T1000 (cell line): ENCODE measurements around the gene PCCA.
"Not testable (repeated sequence)": the region's sequence is repeated elsewhere in the genome, so short reads cannot be mapped to it uniquely, and the experiment has no call there.

Experiments
- DNase-seq: peaks from one replicate; lab custom pipeline; 2025; ENCODE audit warnings: mixed read lengths; lab: John Stamatoyannopoulos, UW

PCCA gene

DNA sequence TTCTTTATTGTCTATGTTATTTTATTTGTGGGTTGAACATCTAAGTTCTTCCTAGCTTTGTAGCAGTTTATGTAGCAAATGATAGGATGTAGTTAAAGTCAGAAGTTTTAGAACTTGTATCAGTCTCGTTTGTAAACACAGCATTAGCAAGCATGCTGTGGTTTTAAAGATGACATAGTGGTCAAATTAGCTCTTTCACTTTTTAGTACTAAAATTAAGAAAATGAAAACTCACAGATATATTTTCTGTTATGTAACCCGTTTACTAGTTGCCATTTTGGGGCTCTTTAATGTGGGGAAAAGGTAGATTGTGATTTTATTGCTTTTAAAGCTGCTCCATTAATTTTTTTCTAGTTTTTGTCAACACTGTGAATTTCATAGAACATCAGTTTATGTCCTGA lies 216.5 kb downstream of the PCCA start:
- DNase-seq, result no peak

GRCh38 chr13:100306030-100306429 lies 217.1 kb downstream of the PCCA start:
- DNase-seq, result no peak

- no peak for DNase-seq
Measured at GRCh38 chr13:100306434-100306999, 217.6 kb downstream of the PCCA start.

DNA sequence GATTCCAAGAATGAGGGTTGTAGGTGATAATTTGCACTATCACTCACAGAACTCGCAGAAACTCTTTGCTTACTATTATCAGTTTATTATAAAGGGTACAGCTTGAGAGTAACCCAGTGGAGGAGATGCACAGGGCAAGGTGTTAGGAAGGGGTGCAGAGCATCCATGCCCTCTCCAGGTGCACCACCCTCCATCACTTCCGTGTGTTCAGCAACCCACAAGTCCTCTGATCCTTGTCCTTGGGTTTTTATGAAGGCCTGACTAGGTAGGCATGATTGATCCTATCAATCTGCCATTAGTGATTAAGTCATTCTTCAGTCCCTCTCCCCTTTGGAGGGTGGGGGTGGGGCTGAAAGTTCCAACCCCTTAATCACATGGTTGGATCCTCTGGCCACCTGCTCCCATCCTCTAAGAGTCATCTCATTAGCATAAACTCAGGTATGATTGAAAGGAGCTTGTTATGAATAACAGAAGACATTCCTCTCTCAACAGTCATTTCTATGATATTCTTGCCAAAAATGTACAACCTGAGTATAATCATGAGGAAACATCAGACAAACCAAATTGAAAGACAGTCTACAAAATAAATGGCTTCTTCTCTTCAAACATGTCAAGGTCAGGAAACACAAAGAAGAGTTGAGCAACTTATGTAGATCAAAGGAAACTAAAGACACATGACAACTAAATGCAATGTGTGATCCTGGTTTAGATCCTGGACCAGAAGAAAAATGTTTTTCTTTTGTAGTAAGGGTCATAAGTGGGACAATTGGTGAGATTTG lies 225.4 kb downstream of the PCCA start:
- DNase-seq, result no peak

- no peak for DNase-seq
Measured at GRCh38 chr13:100315522-100315921, 226.6 kb downstream of the PCCA start.

DNA sequence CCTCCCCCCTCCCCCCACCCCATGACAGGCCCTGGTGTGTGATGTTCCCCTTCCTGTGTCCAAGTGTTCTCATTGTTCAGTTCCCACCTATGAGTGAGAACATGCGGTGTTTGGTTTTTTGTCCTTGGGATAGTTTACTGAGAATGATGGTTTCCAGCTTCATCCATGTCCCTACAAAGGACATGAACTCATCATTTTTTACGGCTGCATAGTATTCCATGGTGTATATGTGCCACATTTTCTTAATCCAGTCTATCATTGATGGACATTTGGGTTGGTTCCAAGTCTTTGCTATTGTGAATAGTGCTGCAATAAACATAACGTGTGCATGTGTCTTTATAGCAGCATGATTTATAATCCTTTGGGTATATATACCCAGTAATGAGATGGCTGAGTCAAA lies 229.6 kb downstream of the PCCA start:
- not testable (repeated sequence) for DNase-seq

GRCh38 chr13:100323937-100324336 lies 235.0 kb downstream of the PCCA start:
- DNase-seq, result no peak

- no peak for DNase-seq
Measured at GRCh38 chr13:100330662-100331061, 241.8 kb downstream of the PCCA start.

GRCh38 chr13:100333141-100333540 lies 244.2 kb downstream of the PCCA start:
- no peak for DNase-seq

DNA sequence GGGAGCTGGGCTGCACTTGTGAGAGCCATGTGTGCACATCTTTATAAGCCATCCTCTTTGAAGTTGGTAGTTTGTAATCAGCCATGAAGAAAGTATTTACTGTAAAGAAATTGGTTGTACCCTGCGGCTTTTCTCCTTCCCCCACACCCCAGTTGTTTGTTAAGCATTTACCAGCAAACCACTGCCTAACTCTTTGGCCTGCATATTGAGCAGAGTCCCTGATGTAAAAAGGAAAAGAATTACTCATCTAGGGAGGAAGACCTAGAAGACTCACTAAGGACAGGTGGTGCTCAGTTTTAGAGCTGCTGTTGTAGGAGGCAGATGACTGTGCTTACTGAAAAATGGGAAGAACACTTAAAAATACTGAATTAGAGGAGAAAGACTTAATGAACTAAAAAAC lies 245.3 kb downstream of the PCCA start:
- DNase-seq, result no peak

- DNase-seq, result no peak
Measured at GRCh38 chr13:100336795-100337516, 248.1 kb downstream of the PCCA start.

DNA sequence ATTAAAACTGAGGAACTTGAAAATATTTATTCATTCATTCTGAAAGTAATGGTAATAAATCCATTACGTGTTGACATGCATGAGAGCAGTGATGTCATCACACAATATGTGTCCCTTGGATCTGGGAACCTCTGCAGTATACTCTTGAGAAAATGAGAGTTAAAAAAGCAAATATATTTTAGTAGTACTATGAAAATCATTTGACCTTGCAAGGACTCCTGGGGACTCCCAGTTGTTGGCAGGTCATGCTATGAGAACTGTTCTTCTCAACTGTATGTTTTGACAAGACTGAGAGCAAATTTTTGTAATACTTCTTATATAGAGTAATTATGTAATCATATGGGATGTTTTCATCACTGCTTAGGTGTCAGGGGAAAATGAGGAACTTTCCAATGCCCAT lies 249.4 kb downstream of the PCCA start:
- no peak for DNase-seq

DNA sequence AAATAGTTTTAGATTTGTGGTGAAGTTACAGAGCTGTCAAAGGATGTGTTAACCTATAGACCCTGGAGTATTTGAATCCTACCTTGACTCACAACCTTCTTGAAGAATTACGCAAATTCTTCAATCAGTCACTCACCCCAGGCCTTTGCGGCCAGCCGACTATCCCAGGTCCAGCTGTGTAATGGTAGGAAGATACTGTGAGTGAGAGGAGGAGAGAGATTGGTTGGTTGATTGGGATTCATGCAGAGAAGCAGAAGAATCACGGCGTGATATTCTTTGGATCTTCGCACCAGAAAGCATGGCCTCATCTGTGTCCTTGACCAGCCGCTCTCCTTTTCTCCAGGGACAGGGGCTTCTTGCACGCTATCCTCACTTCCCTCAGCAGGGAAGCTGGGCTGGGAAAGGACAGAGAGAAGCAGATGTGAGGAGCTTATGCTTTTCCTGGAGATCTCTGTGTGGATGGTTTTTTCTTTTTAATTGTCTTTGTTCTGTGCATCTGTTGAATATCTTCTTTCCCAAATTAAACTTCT lies 250.6 kb downstream of the PCCA start:
- DNase-seq, result no peak

DNA sequence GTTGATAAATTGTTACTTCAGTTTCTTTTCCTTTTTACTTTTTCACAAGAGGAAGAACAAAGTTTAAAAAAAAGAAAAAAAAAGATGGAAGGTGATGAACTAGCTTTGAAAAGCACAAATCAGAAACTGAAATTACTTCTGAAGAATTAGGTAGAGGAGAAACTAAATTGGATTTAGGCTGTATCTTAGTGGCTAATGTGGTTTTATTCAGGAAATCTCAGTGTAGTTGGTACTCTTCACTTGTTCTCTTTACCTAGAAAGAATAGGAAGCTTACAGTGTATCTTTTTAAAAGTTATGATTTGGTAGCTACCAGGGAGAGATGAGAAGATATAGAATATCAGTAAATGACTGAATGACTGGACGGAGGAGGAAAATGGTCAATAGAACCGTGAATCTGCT lies 252.0 kb downstream of the PCCA start:
- DNase-seq, result no peak

- no peak for DNase-seq
Measured at GRCh38 chr13:100341327-100341726, 252.4 kb downstream of the PCCA start.

- no peak for DNase-seq
Measured at GRCh38 chr13:100344544-100344943, 255.7 kb downstream of the PCCA start.

- no peak for DNase-seq
Measured at GRCh38 chr13:100347968-100348367, 259.1 kb downstream of the PCCA start.

GRCh38 chr13:100349594-100349993 lies 260.7 kb downstream of the PCCA start:
- no peak for DNase-seq

DNA sequence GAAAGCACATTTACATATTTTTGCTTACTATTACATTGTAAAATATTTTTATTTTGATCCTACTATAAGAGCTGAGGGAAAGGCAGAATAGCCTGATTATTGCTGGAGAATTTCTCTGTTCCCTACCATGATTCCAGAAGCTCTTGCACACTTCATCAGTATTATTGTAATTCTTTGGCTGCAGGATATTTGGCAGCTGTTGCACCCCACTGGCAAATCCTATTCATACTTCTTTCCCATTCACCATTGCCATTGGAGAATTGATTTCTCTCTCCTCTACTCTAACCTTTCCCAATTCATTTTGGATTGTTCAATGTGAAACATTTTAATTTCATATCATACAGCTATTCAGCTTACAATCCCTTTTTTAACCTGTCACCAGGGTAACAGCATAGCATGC lies 261.7 kb downstream of the PCCA start:
- DNase-seq, result no peak

GRCh38 chr13:100356426-100356825 lies 267.5 kb downstream of the PCCA start:
- no peak for DNase-seq

DNA sequence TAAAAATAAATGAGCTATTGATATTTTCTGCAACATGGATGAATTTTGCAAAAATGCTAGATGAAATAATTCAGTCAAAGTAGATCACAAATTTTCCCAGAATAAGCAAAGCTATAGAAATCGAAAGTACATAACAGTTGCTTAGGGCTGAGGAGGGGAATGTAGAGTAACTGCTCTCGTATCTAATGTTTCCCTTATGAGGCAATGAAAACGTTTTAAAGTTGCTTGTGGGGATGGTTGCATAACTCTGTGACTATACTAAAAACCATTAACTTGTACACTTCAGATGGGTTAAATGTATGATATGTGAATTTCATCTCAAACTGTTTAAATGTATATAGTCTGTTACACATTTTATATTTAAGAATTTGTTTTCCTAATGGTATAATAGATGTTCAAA lies 268.0 kb downstream of the PCCA start:
- DNase-seq, result no peak

- no peak for DNase-seq
Measured at GRCh38 chr13:100357764-100358163, 268.9 kb downstream of the PCCA start.

- no peak for DNase-seq
Measured at GRCh38 chr13:100361504-100361903, 272.6 kb downstream of the PCCA start.
